ENCODE results near the gene XDH. TPM values are rescaled to one million over a fixed set of nuclear protein-coding genes. Genes with fewer than 3 reads are reported as not detected.

Gene XDH
- total RNA-seq, 4 donors from 2014 or later, result 19.0 to 108 (median 92.3) TPM

- no peak for DNase-seq
- Histone ChIP-seq H3K9me3 (no peaks in the 10 kb centered on the region), H3K4me1 (no peaks in the 10 kb centered on the region), H3K36me3 (no peaks in the 10 kb centered on the region), H3K27ac (no peak overlapping the region), H3K27me3 (no peaks in the 10 kb centered on the region), H3K4me3 (no peak overlapping the region)
- TF ChIP-seq, protein P1, sequence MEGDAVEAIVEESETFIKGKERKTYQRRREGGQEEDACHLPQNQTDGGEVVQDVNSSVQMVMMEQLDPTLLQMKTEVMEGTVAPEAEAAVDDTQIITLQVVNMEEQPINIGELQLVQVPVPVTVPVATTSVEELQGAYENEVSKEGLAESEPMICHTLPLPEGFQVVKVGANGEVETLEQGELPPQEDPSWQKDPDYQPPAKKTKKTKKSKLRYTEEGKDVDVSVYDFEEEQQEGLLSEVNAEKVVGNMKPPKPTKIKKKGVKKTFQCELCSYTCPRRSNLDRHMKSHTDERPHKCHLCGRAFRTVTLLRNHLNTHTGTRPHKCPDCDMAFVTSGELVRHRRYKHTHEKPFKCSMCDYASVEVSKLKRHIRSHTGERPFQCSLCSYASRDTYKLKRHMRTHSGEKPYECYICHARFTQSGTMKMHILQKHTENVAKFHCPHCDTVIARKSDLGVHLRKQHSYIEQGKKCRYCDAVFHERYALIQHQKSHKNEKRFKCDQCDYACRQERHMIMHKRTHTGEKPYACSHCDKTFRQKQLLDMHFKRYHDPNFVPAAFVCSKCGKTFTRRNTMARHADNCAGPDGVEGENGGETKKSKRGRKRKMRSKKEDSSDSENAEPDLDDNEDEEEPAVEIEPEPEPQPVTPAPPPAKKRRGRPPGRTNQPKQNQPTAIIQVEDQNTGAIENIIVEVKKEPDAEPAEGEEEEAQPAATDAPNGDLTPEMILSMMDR (IDR thresholded peaks at IDR 0.05), result no peak
- TF ChIP-seq POLR2A (IDR thresholded peaks at IDR 0.05), result no peak
Observed at GRCh38 chr2:31388736-31389135, 25.8 kb downstream of the XDH start.

DNA sequence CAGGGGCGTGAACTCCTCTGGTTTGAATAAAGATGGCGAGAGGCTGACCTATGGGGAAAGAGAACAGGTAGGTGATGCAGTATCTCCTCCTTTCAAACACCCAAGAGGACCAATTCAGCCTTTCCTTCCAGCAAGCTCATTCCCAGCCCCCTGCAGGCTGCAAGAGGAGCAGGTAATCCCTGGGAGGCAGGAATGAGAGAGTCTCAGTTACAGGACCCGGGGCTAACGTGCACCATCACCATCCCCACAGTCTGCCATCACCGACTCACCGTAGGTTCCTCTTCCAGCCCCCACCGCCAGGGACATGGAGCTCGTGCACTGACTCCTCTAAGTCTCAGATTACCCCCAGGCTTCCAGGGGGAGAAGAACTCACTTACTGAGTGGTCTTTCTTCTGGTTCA lies 26.7 kb downstream of the XDH start:
- no peak for DNase-seq
- Histone ChIP-seq H3K27ac (no peak overlapping the region), H3K9me3 (no peaks in the 10 kb centered on the region), H3K4me1 (no peaks in the 10 kb centered on the region), H3K36me3 (no peaks in the 10 kb centered on the region), H3K27me3 (no peaks in the 10 kb centered on the region), H3K4me3 (no peak overlapping the region)
- TF ChIP-seq, protein P1 (IDR thresholded peaks at IDR 0.05), result no peak
- TF ChIP-seq POLR2A (IDR thresholded peaks at IDR 0.05), result no peak

- Histone ChIP-seq H3K4me1 (no peaks in the 10 kb centered on the region), H3K27ac (no peak overlapping the region), H3K27me3 (no peaks in the 10 kb centered on the region), H3K9me3 (no peaks in the 10 kb centered on the region), H3K4me3 (no peak overlapping the region), H3K36me3 (no peaks in the 10 kb centered on the region)
- DNase-seq, result no peak
- TF ChIP-seq POLR2A (IDR thresholded peaks at IDR 0.05), result no peak
Observed at GRCh38 chr2:31386648-31387047, 27.9 kb downstream of the XDH start.

DNA sequence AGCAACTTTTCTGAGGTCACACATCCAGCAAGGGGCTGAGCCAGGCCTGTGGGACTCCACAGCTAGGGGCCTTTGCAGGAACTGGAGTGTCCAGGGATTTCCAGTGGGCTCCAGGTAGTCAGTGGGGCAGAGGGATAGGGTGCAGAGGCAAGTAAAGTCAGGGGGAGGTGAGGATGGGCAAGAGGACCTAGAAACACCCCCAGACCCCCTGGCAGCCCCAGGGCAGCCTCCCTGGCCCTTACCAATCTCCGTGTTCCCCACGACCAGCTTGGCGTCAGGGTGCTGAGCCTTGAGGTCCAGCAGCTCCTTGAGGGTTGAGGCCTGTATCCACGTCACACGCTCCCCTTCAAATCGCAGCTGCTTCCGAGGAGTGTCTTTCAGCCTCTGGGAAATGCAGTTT lies 28.4 kb downstream of the XDH start:
- H3K36me3 ChIP-seq, result no peaks in the 10 kb centered on the region
- H3K27ac ChIP-seq, result no peak overlapping the region
- no peaks in the 10 kb centered on the region for H3K9me3 ChIP-seq
- TF ChIP-seq, protein P1 (IDR thresholded peaks at IDR 0.05), result no peak
- TF ChIP-seq POLR2A (IDR thresholded peaks at IDR 0.05), result no peak
- DNase-seq, result no peak
- no peaks in the 10 kb centered on the region for H3K4me1 ChIP-seq
- H3K4me3 ChIP-seq, result no peak overlapping the region
- no peaks in the 10 kb centered on the region for H3K27me3 ChIP-seq

GRCh38 chr2:31384771-31385276 lies 29.7 kb downstream of the XDH start:
- no peak overlapping the region for H3K4me3 ChIP-seq
- no peaks in the 10 kb centered on the region for H3K9me3 ChIP-seq
- DNase-seq, result no peak
- no peaks in the 10 kb centered on the region for H3K4me1 ChIP-seq
- no peak overlapping the region for H3K27ac ChIP-seq
- no peaks in the 10 kb centered on the region for H3K27me3 ChIP-seq
- no peaks in the 10 kb centered on the region for H3K36me3 ChIP-seq
- TF ChIP-seq, protein P1 (IDR thresholded peaks at IDR 0.05), result no peak
- TF ChIP-seq POLR2A (IDR thresholded peaks at IDR 0.05), result no peak

DNA sequence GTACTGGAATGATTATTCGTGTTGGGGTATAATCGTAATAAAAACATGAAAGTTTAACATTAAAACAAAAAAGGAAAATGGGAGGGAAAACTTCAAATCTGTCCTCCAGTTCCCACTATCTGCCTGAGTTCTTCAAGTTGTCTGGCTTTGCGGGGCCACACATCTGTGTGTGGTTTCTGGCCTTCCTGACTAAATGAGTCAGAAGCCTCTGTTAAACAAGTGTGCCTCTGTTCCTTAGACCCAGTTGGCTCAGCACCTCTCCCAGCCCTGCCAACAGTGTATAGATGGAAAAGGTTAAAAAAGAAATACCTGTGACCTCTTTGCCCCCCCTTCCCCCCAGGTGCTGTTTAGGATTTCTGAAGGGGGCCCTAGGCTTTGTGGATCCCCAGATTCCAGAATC lies 30.2 kb downstream of the XDH start:
- no peak for TF ChIP-seq POLR2A (IDR thresholded peaks at IDR 0.05)
- TF ChIP-seq, protein P1 (IDR thresholded peaks at IDR 0.05), result no peak
- Histone ChIP-seq H3K27me3 (no peaks in the 10 kb centered on the region), H3K36me3 (no peaks in the 10 kb centered on the region), H3K4me3 (no peak overlapping the region), H3K9me3 (no peaks in the 10 kb centered on the region), H3K4me1 (no peaks in the 10 kb centered on the region), H3K27ac (no peak overlapping the region)
- DNase-seq, result no peak

All from Peyer's patch (tissue), 4 donors.